OCI-LY3 (cell line): ENCODE results near the gene PELI2.

Experiments used
- H2AFZ ChIP-seq: fragments of 200-600, 300-600 bp; shearing (Covaris generic); 2 replicates; pipeline ENCODE4 v1.6.0; 2014; ENCODE audit warnings: antibody characterized with exemption, low read depth, low read length
- H3K27ac ChIP-seq: fragments of 200-600, 300-600 bp; sonication (generic); 2 replicates; pipeline ENCODE4 v1.5.1; 2014; ENCODE audit warnings: mild to moderate bottlenecking, low read length, moderate library complexity, mixed read lengths
- H3K27me3 ChIP-seq: fragments of 200-600, 300-600 bp; sonication (generic); 2 replicates; pipeline ENCODE4 v1.6.1; 2014; ENCODE audit warnings: low read depth, low read length, mixed read lengths
- H3K36me3 ChIP-seq: fragments of 200-600, 300-600 bp; sonication (generic); replicated peaks from 2 replicates; pipeline ENCODE3; 2014; ENCODE audit warnings: low read depth, low read length, mixed read lengths
- H3K4me1 ChIP-seq: fragments of 300-600, 200-600 bp; sonication (generic); 2 replicates; pipeline ENCODE4 v1.6.1; 2014; ENCODE audit warnings: low read length, mixed read lengths
- H3K4me2 ChIP-seq: fragments of 200-600, 300-600 bp; sonication (generic); 2 replicates; pipeline ENCODE4 v1.6.1; 2014; ENCODE audit warnings: low read length, mixed read lengths
- H3K4me3 ChIP-seq: fragments of 300-600, 200-600 bp; sonication (generic); 2 replicates; pipeline ENCODE4 v1.5.1; 2014; ENCODE audit warnings: antibody characterized with exemption, mild to moderate bottlenecking, low read length, moderate library complexity
- H3K79me2 ChIP-seq: fragments of 300-600, 200-600 bp; shearing (Covaris generic); 2 replicates; pipeline ENCODE4 v1.6.1; 2014; ENCODE audit warnings: mild to moderate bottlenecking, low read length, mixed read lengths
- H3K9ac ChIP-seq: fragments of 300-600, 200-600 bp; shearing (Covaris generic); 2 replicates; pipeline ENCODE4 v1.6.0; 2014; ENCODE audit warnings: mild to moderate bottlenecking, low read length, moderate library complexity
- H3K9me3 ChIP-seq: fragments of 200-600, 300-600 bp; shearing (Covaris generic); 2 replicates; pipeline ENCODE4 v1.6.1; 2014; ENCODE audit warnings: low read length, mixed read lengths; ENCODE audit not compliant: insufficient read depth
- H4K20me1 ChIP-seq: fragments of 200-600, 300-600 bp; sonication (generic); 2 replicates; pipeline ENCODE4 v1.6.1; 2016; ENCODE audit warnings: low read length, mixed read lengths; ENCODE audit not compliant: insufficient read depth
- CTCF ChIP-seq: fragments of 200-600, 300-600 bp; sonication (generic); IDR thresholded peaks from 2 replicates; pipeline ENCODE4 v1.5.1; 2014; ENCODE audit warnings: antibody characterized with exemption, low read length, low read depth
- EZH2phosphoT487 ChIP-seq: fragments of 200-600 bp; shearing (Covaris generic); IDR thresholded peaks from 2 replicates; pipeline ENCODE4 v1.6.1; 2018; ENCODE audit warnings: antibody characterized with exemption, mixed run types, low read depth

The PELI2 gene

GRCh38 chr14:56194042-56194441 is 75.8 kb downstream of the PELI2 start:
- Histone ChIP-seq H3K27me3 (peaks cover 4% of the 10 kb centered on the region; the same call in 1 of the 2 replicates), H3K4me3 (no peak overlapping the region), H3K4me2 (no peak overlapping the region)

GRCh38 chr14:56195223-56195622 is 77.0 kb downstream of the PELI2 start:
- H4K20me1 ChIP-seq, result no peaks in the 10 kb centered on the region
- H3K36me3 ChIP-seq, result no peaks in the 10 kb centered on the region
- H3K9ac ChIP-seq, result no peak overlapping the region
- no peaks in the 10 kb centered on the region for H3K79me2 ChIP-seq
- H3K4me3 ChIP-seq, result no peak overlapping the region
- H3K4me2 ChIP-seq, result no peak overlapping the region
- H3K4me1 ChIP-seq, result no peaks in the 10 kb centered on the region
- no peak overlapping the region for H3K27ac ChIP-seq
- no peak overlapping the region for H2AFZ ChIP-seq
- TF ChIP-seq EZH2phosphoT487 (no peak), CTCF (no peak)
- H3K27me3 ChIP-seq, result peaks cover 4% of the 10 kb centered on the region; the same call in 1 of the 2 replicates
- H3K9me3 ChIP-seq, result no peaks in the 10 kb centered on the region; the same call in 1 of the 2 replicates

More at GRCh38 chr14:56194042-56194441, 75.8 kb downstream of the PELI2 start:
- no peaks in the 10 kb centered on the region for H4K20me1 ChIP-seq
- H3K9me3 ChIP-seq, result no peaks in the 10 kb centered on the region; the same call in 1 of the 2 replicates
- no peaks in the 10 kb centered on the region for H3K36me3 ChIP-seq
- TF ChIP-seq CTCF (no peak), EZH2phosphoT487 (no peak)
- H3K4me1 ChIP-seq, result no peaks in the 10 kb centered on the region
- H3K9ac ChIP-seq, result no peak overlapping the region
- H3K79me2 ChIP-seq, result no peaks in the 10 kb centered on the region
- no peak overlapping the region for H2AFZ ChIP-seq
- no peak overlapping the region for H3K27ac ChIP-seq

GRCh38 chr14:56195704-56196103 is 77.5 kb downstream of the PELI2 start:
- no peaks in the 10 kb centered on the region for H4K20me1 ChIP-seq
- no peaks in the 10 kb centered on the region for H3K36me3 ChIP-seq
- H3K4me2 ChIP-seq, result no peak overlapping the region
- no peaks in the 10 kb centered on the region for H3K79me2 ChIP-seq
- H3K27ac ChIP-seq, result no peak overlapping the region
- no peak for TF ChIP-seq CTCF
- no peak for TF ChIP-seq EZH2phosphoT487
- no peak overlapping the region for H2AFZ ChIP-seq
- no peaks in the 10 kb centered on the region; the same call in 1 of the 2 replicates for H3K9me3 ChIP-seq
- no peak overlapping the region for H3K4me3 ChIP-seq
- H3K4me1 ChIP-seq, result no peaks in the 10 kb centered on the region
- peaks cover under 1% of the 10 kb centered on the region; the same call in 1 of the 2 replicates for H3K27me3 ChIP-seq
- H3K9ac ChIP-seq, result no peak overlapping the region

GRCh38 chr14:56196274-56196673 is 78.1 kb downstream of the PELI2 start:
- Histone ChIP-seq H3K36me3 (no peaks in the 10 kb centered on the region), H3K27ac (no peak overlapping the region), H3K27me3 (no peaks in the 10 kb centered on the region; the same call in 1 of the 2 replicates), H3K9ac (no peak overlapping the region), H3K79me2 (no peaks in the 10 kb centered on the region), H4K20me1 (no peaks in the 10 kb centered on the region), H3K4me1 (no peaks in the 10 kb centered on the region), H3K9me3 (no peaks in the 10 kb centered on the region; the same call in 1 of the 2 replicates), H3K4me2 (no peak overlapping the region), H3K4me3 (no peak overlapping the region), H2AFZ (no peak overlapping the region)
- TF ChIP-seq CTCF (no peak), EZH2phosphoT487 (no peak)
